Activated CD8-positive, alpha-beta memory T cell treated with anti-CD3 and anti-CD28 coated beads for 48 hours (primary cell): ENCODE results near the gene P3H1.

Experiments
- DNase-seq, 3 experiments: peaks; one replicate each; pipeline ENCODE4 v3.0.0-alpha.2; 2020; ENCODE audit warnings: low read depth in 2 of 3, low spot score in 2 of 3

Gene P3H1

GRCh38 chr1:42746436-42747105 is 20.3 kb downstream of the P3H1 start:
- no peak for DNase-seq

GRCh38 chr1:42745851-42746250 is 21.0 kb downstream of the P3H1 start:
- DNase-seq, result no peak

GRCh38 chr1:42744148-42744413 is 22.7 kb downstream of the P3H1 start:
- no peak for DNase-seq

- no peak for DNase-seq
Measured at GRCh38 chr1:42743317-42744147, 23.3 kb downstream of the P3H1 start.

- no peak for DNase-seq
Measured at GRCh38 chr1:42742617-42743316, 24.1 kb downstream of the P3H1 start.

DNA sequence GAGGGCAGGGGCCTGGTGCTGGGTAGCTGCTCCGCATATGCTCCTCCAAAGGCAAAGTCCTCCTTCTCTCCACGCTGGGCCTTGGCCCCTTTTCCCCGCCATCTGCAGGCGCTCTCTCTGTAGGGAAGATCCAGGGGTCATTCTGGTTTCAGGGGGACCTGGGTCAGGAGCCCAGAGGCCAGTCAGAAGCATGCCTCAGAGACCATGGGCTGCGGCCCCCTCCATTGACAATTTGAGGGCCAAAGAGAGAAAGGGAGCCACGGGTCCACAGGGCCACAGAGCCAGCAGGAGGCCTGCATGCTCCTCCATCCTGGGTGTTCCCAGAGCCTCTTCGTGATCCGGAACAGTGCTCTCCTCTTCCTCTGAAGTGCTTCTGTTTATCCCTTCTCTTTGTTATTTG is 24.7 kb downstream of the P3H1 start:
- DNase-seq, result no peak

DNA sequence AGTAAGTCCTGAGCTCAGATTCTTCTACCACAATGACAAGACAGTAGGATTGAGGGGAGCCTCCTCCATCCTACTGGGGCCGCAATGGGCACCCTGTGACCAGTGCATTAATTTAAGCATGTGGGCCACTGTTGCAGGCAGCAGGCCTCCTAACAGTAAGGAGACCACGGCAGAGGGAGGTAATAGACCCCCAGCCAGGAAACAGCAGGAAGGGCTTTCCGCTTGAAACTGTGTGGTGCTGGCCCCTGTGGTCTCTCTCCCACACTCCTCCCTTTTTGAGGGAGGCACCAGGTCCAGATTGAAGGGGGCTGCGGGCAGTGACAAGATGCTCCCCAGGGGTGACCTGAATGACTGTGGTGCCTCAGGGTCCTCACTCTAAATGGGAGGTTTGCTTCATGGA is 25.1 kb downstream of the P3H1 start:
- no peak for DNase-seq

- DNase-seq, result no peak
Measured at GRCh38 chr1:42740851-42741580, 25.8 kb downstream of the P3H1 start.

DNA sequence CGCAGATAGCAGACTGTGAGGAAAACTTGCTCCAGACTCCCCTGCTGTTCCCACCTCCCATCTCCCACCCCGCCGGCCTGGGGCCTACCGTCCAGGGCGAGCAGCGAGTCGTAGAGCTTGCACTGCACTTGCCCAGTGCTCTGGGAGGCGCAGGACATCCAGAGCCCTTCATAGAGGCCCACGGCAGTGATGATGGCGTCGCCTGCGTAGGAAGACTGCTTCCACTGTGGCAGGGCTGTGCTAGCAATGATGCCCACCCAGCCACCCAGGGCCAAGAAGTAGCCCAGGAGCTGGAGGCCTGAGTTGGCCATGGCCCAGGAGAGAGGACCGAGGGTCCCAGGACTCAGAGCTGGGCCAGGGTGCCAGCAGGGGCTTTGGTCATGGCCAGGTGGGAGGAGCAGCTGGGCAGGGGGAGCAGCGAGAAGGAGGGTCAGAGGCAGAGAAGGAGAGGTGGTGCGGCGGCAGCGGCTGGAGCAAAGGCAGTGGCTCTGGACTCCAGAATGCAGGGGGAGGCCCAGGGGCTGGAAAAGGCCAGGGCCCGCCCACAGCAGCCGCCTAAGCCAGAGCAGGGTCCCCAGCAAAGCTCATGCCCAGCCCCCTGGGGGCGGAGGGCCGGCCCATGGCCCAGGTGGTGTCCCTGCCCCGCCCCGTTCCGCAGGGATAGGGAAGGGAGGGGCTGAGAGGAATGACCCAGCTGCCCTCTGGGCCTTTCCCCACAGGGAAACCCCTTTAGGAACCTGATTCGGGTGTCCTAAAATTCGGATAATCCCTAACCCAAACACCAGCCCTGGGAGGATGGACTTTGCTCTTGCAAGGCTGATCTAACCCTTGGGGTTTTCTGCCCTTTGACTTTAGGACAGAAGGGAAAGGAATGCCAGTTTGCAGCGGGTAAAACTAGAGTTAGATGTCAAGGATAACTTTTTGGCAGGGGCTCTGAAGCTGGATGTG is 26.8 kb downstream of the P3H1 start, which contains the start of gene CLDN19:
Gene CLDN19 (minus strand): TSS at position 484 of the 948 bp plus-strand sequence. CDS start 173 bp downstream, at position 311.
- DNase-seq, result no peak

DNA sequence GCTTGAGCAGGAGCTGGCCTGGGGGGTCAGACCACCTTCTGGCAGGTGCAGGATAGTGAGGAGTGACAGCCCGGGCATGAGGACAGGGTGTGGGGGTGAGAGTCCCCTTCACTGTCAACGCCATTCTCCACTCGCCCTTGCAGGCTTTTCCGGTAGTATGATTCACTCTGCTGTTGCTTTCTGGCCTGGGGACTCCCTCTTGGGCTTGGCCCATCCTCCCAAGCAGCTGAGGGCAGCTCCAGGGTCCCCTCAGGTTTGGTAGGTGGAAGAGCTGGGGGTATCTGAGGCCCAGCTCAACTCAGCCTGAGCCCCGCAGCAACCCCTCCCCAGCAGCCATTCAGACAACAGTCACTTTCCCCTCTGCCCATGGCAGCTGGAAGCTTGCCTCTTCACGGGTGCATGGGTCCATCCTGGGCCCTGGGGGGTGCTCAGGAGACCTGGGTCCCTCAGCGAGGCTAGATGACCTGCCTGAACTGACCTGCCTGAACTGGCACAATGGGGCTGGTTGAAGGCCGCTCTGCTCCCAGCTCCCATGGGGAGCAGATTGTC is 28.1 kb downstream of the P3H1 start:
- no peak for DNase-seq

- no peak for DNase-seq
Measured at GRCh38 chr1:42737986-42738677, 28.7 kb downstream of the P3H1 start.

DNA sequence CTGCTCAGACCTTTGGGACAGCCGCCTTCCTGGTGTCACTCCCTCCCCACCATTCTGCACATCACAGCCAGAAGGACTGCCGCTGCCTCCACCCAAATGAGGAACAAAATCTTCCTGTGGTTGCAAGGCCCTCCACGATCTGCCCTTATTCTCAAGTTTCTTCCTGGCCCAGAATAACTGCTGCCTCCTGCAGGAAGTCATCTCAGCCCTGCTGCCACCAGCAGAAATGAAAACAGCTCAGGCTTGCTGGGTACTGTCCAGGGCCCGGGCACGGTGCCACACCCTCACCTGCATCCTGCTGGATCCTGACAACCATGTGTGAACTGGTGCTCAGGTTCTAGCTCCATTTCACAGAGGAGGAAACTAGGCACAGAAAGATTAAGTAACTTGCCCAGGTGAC is 29.6 kb downstream of the P3H1 start:
- no peak for DNase-seq

DNA sequence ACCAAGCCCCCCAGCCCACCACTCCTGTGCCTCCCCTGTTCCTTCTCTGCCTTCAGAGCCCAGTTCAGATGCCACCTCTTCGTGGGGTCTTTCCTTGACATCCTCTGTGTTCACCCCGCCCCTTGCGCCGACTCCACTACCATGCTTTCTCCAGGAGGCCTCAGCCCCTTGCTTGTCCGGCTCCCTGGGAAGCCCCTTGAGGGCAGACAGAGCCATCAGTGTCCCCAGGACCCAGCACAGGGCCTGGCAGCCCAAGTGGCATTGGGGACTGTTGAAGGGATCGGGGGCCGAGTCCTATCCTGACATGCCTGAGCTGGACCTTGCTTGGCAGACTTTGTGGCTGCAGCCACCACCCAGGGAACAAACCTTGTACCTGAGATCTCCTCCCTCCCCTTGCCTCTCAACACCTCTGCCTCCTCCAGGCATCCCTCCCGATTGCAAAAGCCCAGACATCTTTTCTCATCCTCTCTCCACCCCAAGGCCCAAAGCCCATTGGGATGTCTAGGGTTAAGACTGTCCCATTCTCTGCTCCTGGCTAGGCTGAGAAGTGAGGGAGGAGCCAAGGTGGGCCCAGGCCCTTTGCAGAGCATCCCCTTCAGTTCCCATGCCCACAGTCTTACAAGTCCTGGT is 30.1 kb downstream of the P3H1 start:
- DNase-seq, result no peak

DNA sequence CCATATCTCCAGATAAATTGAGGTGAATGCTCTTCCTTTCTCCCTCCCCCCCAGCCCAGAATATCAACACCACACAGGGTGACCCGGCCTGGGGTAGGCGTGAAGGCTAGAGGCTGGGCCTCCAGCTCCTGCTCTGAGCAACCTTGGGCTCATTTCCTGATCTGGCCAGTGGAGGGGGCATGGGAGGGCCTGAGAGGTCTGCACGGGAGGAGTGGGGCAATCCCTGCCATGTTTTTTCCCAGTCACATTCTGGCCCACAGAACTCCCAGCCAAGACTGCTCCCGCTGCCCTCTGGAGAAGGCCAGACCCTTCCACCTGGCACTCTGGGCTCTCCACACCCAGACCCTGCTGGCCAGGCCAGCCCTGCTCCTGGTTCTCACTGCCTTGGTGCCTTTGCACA is 30.7 kb downstream of the P3H1 start:
- no peak for DNase-seq

DNA sequence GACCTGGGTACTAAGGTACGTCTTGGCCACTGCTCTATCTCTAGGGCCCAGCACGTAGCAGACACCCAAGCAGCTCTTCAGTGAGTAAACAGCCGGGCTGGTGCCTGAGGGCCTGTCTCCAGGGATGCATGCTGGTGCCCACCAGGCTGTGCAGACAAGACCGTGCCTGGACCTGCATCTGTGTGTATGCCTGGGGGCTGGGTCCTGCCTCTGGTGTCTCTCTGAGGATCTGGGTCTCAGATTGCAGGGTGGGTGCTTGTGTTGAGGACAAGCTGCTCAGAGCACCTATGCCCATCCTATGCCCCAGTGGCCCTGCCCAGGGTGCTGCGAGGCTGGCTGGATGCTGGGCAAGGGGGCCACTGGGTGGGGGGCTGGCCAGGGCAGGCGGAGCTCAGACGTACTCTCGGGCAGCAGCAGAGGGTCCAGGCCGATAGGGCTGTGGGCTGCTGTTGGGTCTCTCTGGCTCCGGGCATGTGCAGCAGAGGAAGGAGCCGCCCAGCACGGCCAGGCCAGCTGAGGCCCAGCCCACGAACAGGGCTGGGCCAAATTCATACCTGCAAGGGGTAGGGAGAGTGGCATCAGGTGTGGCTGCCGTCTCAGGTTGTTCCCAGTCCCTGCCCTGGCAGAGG is 31.2 kb downstream of the P3H1 start:
- no peak for DNase-seq

GRCh38 chr1:42735056-42735455 is 31.8 kb downstream of the P3H1 start:
- no peak for DNase-seq

- no peak for DNase-seq
Measured at GRCh38 chr1:42734201-42735035, 32.4 kb downstream of the P3H1 start.
